Measurements from ENCODE around the gene GALNT9. TPM values are rescaled to one million over a fixed set of nuclear protein-coding genes. Genes with fewer than 3 reads are reported as not detected.
"Not testable (repeated sequence)": the region's sequence is repeated elsewhere in the genome, so short reads cannot be mapped to it uniquely, and the experiment has no call there.

GALNT9 gene
- total and polyA plus RNA-seq, 12 donors: 0.01 to 0.19 TPM; not detected in 10

DNA sequence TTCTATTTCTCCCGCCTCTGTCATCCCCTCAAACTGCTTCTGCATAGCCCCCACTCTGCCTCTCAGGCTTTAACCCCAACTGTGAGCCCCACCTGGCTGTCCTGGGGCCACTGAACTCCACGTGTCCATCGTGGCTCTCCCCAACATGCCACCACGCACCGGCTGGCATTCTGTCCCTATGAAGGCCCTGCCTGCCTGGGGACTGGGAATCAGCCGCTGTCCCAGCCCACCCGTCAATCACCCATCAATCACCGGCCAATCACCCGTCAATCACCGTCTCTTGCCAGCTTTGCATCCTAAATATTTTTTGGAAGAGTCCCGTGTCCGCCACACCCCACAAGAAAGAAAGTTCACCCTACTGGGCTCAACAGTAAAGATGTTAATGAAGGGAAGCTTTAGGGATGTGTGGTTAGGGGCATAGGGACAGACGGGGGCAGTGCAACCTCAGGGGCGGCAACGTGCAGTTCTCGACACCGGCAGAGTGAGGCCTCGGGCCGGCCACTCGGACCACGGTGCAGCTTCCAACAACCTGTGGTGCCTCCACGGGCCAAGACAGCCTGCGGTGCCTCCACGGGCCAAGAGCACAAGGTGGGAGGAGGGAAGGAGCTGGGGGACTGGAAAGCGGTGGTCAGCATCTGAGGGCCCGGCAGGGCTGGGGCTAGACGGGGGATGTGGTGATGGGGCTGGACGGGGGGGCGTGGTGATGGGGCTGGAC is 85.6 kb downstream of the GALNT9 start:
- intact Hi-C loops (cut with DNase I): no loop called here

DNA sequence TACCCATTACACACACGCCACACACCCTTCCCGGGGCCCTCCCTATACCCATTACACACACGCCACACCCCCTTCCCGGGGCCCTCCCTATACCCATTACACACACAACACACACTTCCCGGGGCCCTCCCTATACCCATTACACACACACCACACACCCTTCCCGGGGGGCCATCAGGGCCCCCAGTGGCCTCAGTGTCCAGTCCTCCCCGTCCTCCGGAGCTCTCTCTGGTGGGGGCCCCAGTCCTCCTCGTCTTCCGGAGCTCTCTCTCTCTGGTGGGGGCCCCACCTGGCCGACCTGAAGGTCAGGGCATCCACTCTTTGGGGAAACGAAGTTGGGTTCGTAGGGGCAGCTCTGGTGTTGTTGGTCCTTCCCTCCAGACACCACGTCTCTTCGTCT is 86.2 kb downstream of the GALNT9 start:
- H3K9me3 ChIP-seq; DNase-seq; H3K27ac ChIP-seq; H3K4me1 ChIP-seq; intact Hi-C loops (cut with DNase I); H3K36me3 ChIP-seq; ATAC-seq; H3K4me3 ChIP-seq: not testable (repeated sequence)
- WGBS, 2 donors: 66 to 71% methylated on average over 15 of the region's 15 CpGs
- H3K27me3 ChIP-seq: peaks cover 0 to 13% (median 0%) of the 10 kb centered on the region in 7 donors

More for the DNA sequence above, 85.6 kb downstream of the GALNT9 start:
- Histone ChIP-seq H3K27ac (no peak overlapping the region), H3K36me3 (no peaks in the 10 kb centered on the region), H3K9me3 (no peaks in the 10 kb centered on the region), H3K27me3 (peaks cover 0 to 10% (median 0%) of the 10 kb centered on the region in 7 donors), H3K4me1 (no peaks in the 10 kb centered on the region), H3K4me3 (no peak overlapping the region)
- no peak for TF ChIP-seq CTCF (IDR thresholded peaks at IDR 0.05)
- 52 to 70% methylated on average over 29 of the region's 29 CpGs for WGBS, 2 donors
- DNase-seq (no peak), ATAC-seq (no peak)

DNA sequence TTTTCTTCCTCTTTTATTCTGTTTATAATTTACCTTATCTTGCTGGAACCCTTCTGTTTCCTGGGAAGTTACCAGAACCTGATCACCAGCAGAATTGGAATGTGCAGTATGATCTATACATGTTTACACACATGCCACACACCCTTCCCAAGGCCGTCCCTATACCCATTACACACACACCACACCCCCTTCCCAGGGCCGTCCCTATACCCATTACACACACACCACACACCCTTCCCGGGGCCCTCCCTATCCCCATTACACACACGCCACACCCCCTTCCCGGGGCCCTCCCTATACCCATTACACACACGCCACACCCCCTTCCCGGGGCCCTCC is 88.8 kb downstream of the GALNT9 start:
- 77 to 88% methylated on average over 7 of the region's 7 CpGs for WGBS, 2 donors
- H3K4me1 ChIP-seq; H3K4me3 ChIP-seq; H3K27ac ChIP-seq; H3K36me3 ChIP-seq; DNase-seq; H3K9me3 ChIP-seq; H3K27me3 ChIP-seq; intact Hi-C loops (cut with DNase I); ATAC-seq: not testable (repeated sequence)

GRCh38 chr12:132239796-132240668 is 89.4 kb downstream of the GALNT9 start:
- Histone ChIP-seq H3K27me3 (peaks cover 0 to 10% (median 0%) of the 10 kb centered on the region in 7 donors), H3K27ac (no peak overlapping the region), H3K36me3 (no peaks in the 10 kb centered on the region), H3K4me1 (no peaks in the 10 kb centered on the region), H3K9me3 (no peaks in the 10 kb centered on the region), H3K4me3 (no peak overlapping the region)
- intact Hi-C loops (cut with DNase I): no loop called here
- no peak for ATAC-seq
- WGBS, 2 donors: 81 to 89% methylated on average over 32 of the region's 32 CpGs
- no peak for DNase-seq
- TF ChIP-seq CTCF (IDR thresholded peaks at IDR 0.05): no peak

DNA sequence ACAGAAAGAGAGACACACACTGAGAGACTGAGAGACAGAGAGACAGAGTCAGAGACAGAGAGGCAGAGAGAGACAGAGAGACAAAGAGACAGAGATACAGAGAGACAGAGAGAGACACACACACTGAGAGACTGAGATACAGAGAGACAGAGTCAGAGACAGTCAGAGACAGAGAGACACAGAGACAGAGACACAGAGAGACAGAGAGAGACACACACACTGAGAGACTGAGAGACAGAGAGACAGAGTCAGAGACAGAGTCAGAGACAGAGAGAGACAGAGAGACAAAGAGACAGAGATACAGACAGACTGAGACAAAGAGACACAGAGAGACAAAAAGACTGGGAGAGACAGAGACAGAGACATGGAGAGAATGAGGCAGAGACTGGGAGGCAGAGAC is 90.0 kb downstream of the GALNT9 start:
- Histone ChIP-seq H3K4me1 (no peaks in the 10 kb centered on the region), H3K36me3 (no peaks in the 10 kb centered on the region), H3K4me3 (no peak overlapping the region), H3K27me3 (peaks cover 0 to 10% (median 0%) of the 10 kb centered on the region in 7 donors), H3K9me3 (no peaks in the 10 kb centered on the region), H3K27ac (no peak overlapping the region)
- ATAC-seq (no peak), DNase-seq (no peak)
- no peak for TF ChIP-seq CTCF (IDR thresholded peaks at IDR 0.05)
- intact Hi-C loops (cut with DNase I): no loop called here

Measured in heart right ventricle (tissue), 16 donors.